A549 treated with RU486 at 1 μM for 4 hours (cell line): ENCODE measurements around the gene PRKAR2A. TPM values are rescaled to one million over a fixed set of nuclear protein-coding genes. Genes with fewer than 3 reads are reported as not detected.

Experiments used
- total RNA-seq: library from RNA; stranded (reverse); fragments of 200-300 nt; extraction: Qiagen RNA extraction; gene quantifications from 5 replicates; pipeline ENCODE4 v1.2.3, GENCODE V29; 2022; ENCODE audit warnings: low read depth

The PRKAR2A gene
- total RNA-seq = 12.1 to 20.0 TPM (median 18.0 TPM) in 5 replicates

GRCh38 chr3:48847504-48848423 is at the start of gene PRKAR2A:
PRKAR2A (minus strand) TSS chr3:48847874; CDS start chr3:48847596, 278 bp downstream.

GRCh38 chr3:48716982-48717746 is 130.5 kb downstream of the PRKAR2A start, which contains the start of gene IP6K2:
IP6K2 (minus strand) TSS chr3:48717221; CDS start chr3:48695291, 21,930 bp downstream.

Other genes with a start within 250 kb of the PRKAR2A start
- gene UQCRC1, start 238.2 kb downstream of the PRKAR2A start, total RNA-seq = 164 to 198 TPM (median 166 TPM) in 5 replicates
- not detected in 5 replicates for gene TMEM89, start 226.1 kb downstream of the PRKAR2A start, total RNA-seq
- gene SLC26A6, start 212.4 kb downstream of the PRKAR2A start, total RNA-seq = 12.8 to 21.5 TPM (median 16.4 TPM) in 5 replicates
- gene CELSR3, start 185.0 kb downstream of the PRKAR2A start, total RNA-seq = 2.7 to 5.3 TPM (median 4.2 TPM) in 5 replicates
- 6.1 to 9.6 TPM (median 8.4 TPM) in 5 replicates for gene NCKIPSD, start 162.0 kb downstream of the PRKAR2A start, total RNA-seq
- 43.9 to 49.0 TPM (median 47.9 TPM) in 5 replicates for gene IP6K2, start 130.7 kb downstream of the PRKAR2A start, total RNA-seq
- 11.5 to 14.0 TPM (median 12.9 TPM) in 5 replicates for gene SLC25A20, start 51.0 kb upstream of the PRKAR2A start, total RNA-seq
- gene ARIH2, start 71.0 kb upstream of the PRKAR2A start, total RNA-seq = 54.8 to 65.9 TPM (median 64.7 TPM) in 5 replicates
- 12.0 to 20.6 TPM (median 19.5 TPM) in 5 replicates for gene P4HTM, start 142.4 kb upstream of the PRKAR2A start, total RNA-seq
- 61.7 to 73.4 TPM (median 67.7 TPM) in 5 replicates for gene WDR6, start 159.5 kb upstream of the PRKAR2A start, total RNA-seq
- 16.0 to 25.0 TPM (median 22.3 TPM) in 5 replicates for gene DALRD3, start 170.7 kb upstream of the PRKAR2A start, total RNA-seq
- gene NDUFAF3, start 174.2 kb upstream of the PRKAR2A start, total RNA-seq = 65.5 to 98.1 TPM (median 89.1 TPM) in 5 replicates
- 156 to 171 TPM (median 162 TPM) in 5 replicates for gene IMPDH2, start 181.5 kb upstream of the PRKAR2A start, total RNA-seq
- gene QRICH1, start 246.2 kb upstream of the PRKAR2A start, total RNA-seq = 37.3 to 40.1 TPM (median 39.0 TPM) in 5 replicates